Mononuclear cell (primary cell): ENCODE data around the gene RRP36. TPM values are rescaled to one million over a fixed set of nuclear protein-coding genes. Genes with fewer than 3 reads are reported as not detected.
A peak's percentile ranks its signal among the peaks of the same experiment; 100 is the strongest.

Experiments used
- H3K27me3 ChIP-seq: 2 replicates; pipeline ENCODE4 v1.6.0; 2011; ENCODE audit warnings: low read length, control low read depth; ENCODE audit not compliant: insufficient read depth
- H3K4me1 ChIP-seq: 2 replicates; pipeline ENCODE4 v1.5.1; 2011; ENCODE audit warnings: mild to moderate bottlenecking, low read length, control low read depth; ENCODE audit not compliant: insufficient read depth
- H3K4me3 ChIP-seq: 2 replicates; pipeline ENCODE4 v1.5.1; 2011; ENCODE audit warnings: mild to moderate bottlenecking, low read length, moderate library complexity
- H3K9me3 ChIP-seq: 2 replicates; pipeline ENCODE4 v1.5.1; 2011; ENCODE audit warnings: low read depth, mild to moderate bottlenecking, control low read depth, low read length
- total RNA-seq: library from RNA; depleted of rRNA; stranded (reverse); fragments of >200 nt; gene quantifications from one replicate; pipeline ENCODE4 v1.2.3, GENCODE V29; 2012

RRP36 gene
- total RNA-seq, 1 donor, result 31.1 TPM

GRCh38 chr6:43016943-43017334 lies 4.5 kb upstream of the RRP36 start:
- Histone ChIP-seq H3K4me3 (no peak overlapping the region), H3K4me1 (peaks cover 49% of the 10 kb centered on the region), H3K27me3 (no peaks in the 10 kb centered on the region), H3K9me3 (no peaks in the 10 kb centered on the region)

- Histone ChIP-seq H3K4me3 (no peak overlapping the region), H3K27me3 (no peaks in the 10 kb centered on the region), H3K9me3 (no peaks in the 10 kb centered on the region), H3K4me1 (peaks cover 50% of the 10 kb centered on the region)
These were observed 2.3 kb upstream of the RRP36 start for GRCh38 chr6:43019152-43019551.

GRCh38 chr6:43020052-43020705 lies 1.2 kb upstream of the RRP36 start:
- H3K4me1 ChIP-seq, result peaks cover 41% of the 10 kb centered on the region
- H3K27me3 ChIP-seq, result no peaks in the 10 kb centered on the region
- H3K4me3 ChIP-seq, result no peak overlapping the region
- no peaks in the 10 kb centered on the region for H3K9me3 ChIP-seq

GRCh38 chr6:43020847-43021246 lies 576 bp upstream of the RRP36 start:
- H3K4me3 ChIP-seq, result peak overlapping the region; percentile 90

GRCh38 chr6:43024436-43024835 lies 3.0 kb downstream of the RRP36 start:
- no peaks in the 10 kb centered on the region for H3K27me3 ChIP-seq

More at GRCh38 chr6:43020847-43021246, 576 bp upstream of the RRP36 start:
- Histone ChIP-seq H3K27me3 (no peaks in the 10 kb centered on the region), H3K9me3 (no peaks in the 10 kb centered on the region), H3K4me1 (peaks cover 35% of the 10 kb centered on the region)

GRCh38 chr6:43026365-43026764 lies 4.9 kb downstream of the RRP36 start:
- H3K4me1 ChIP-seq, result peaks cover 15% of the 10 kb centered on the region
- no peaks in the 10 kb centered on the region for H3K9me3 ChIP-seq
- no peaks in the 10 kb centered on the region for H3K27me3 ChIP-seq
- no peak overlapping the region for H3K4me3 ChIP-seq

More at GRCh38 chr6:43024436-43024835, 3.0 kb downstream of the RRP36 start:
- Histone ChIP-seq H3K9me3 (no peaks in the 10 kb centered on the region), H3K4me1 (peaks cover 25% of the 10 kb centered on the region), H3K4me3 (no peak overlapping the region)

GRCh38 chr6:43029120-43029519 lies 7.7 kb downstream of the RRP36 start:
- Histone ChIP-seq H3K4me3 (no peak overlapping the region), H3K9me3 (no peaks in the 10 kb centered on the region), H3K4me1 (no peaks in the 10 kb centered on the region), H3K27me3 (no peaks in the 10 kb centered on the region)

GRCh38 chr6:43032326-43032725 lies 10.9 kb downstream of the RRP36 start:
- Histone ChIP-seq H3K27me3 (no peaks in the 10 kb centered on the region), H3K4me3 (no peak overlapping the region), H3K9me3 (no peaks in the 10 kb centered on the region), H3K4me1 (no peaks in the 10 kb centered on the region)

- no peaks in the 10 kb centered on the region for H3K4me1 ChIP-seq
- H3K4me3 ChIP-seq, result no peak overlapping the region
- no peaks in the 10 kb centered on the region for H3K9me3 ChIP-seq
- H3K27me3 ChIP-seq, result no peaks in the 10 kb centered on the region
These were observed 12.2 kb downstream of the RRP36 start for GRCh38 chr6:43033496-43034189.

GRCh38 chr6:43034190-43034525 lies 12.7 kb downstream of the RRP36 start:
- no peaks in the 10 kb centered on the region for H3K27me3 ChIP-seq
- H3K4me3 ChIP-seq, result no peak overlapping the region
- no peaks in the 10 kb centered on the region for H3K4me1 ChIP-seq
- H3K9me3 ChIP-seq, result no peaks in the 10 kb centered on the region

GRCh38 chr6:43035495-43036194 lies 14.2 kb downstream of the RRP36 start:
- H3K9me3 ChIP-seq, result no peaks in the 10 kb centered on the region
- no peak overlapping the region for H3K4me3 ChIP-seq
- H3K27me3 ChIP-seq, result no peaks in the 10 kb centered on the region
- no peaks in the 10 kb centered on the region for H3K4me1 ChIP-seq

- Histone ChIP-seq H3K4me1 (no peaks in the 10 kb centered on the region), H3K27me3 (no peaks in the 10 kb centered on the region), H3K9me3 (no peaks in the 10 kb centered on the region), H3K4me3 (no peak overlapping the region)
These were observed 15.3 kb downstream of the RRP36 start for GRCh38 chr6:43036712-43037111.

GRCh38 chr6:43037197-43037596 lies 15.8 kb downstream of the RRP36 start:
- Histone ChIP-seq H3K4me1 (no peaks in the 10 kb centered on the region), H3K4me3 (no peak overlapping the region), H3K27me3 (no peaks in the 10 kb centered on the region), H3K9me3 (no peaks in the 10 kb centered on the region)

GRCh38 chr6:43037706-43038105 lies 16.3 kb downstream of the RRP36 start:
- Histone ChIP-seq H3K4me3 (no peak overlapping the region), H3K4me1 (no peaks in the 10 kb centered on the region), H3K27me3 (no peaks in the 10 kb centered on the region), H3K9me3 (no peaks in the 10 kb centered on the region)

GRCh38 chr6:43038727-43039126 lies 17.3 kb downstream of the RRP36 start:
- Histone ChIP-seq H3K9me3 (no peaks in the 10 kb centered on the region), H3K4me3 (no peak overlapping the region), H3K4me1 (no peaks in the 10 kb centered on the region), H3K27me3 (no peaks in the 10 kb centered on the region)
